ENCODE results near the gene OR2T5.
"Not testable (repeated sequence)": the region's sequence is repeated elsewhere in the genome, so short reads cannot be mapped to it uniquely, and the experiment has no call there.

The OR2T5 gene

GRCh38 chr1:248507773-248508172 is 19.4 kb downstream of the OR2T5 start, which contains the start of gene OR2G6:
TSS of gene OR2G6 (plus strand) at chr1:248508073. CDS start at chr1:248521647, 13,574 bp downstream.
- not testable (repeated sequence) for DNase-seq (ENCODE audit: low spot score)

- DNase-seq (ENCODE audit: low spot score) = not testable (repeated sequence)
Observed at GRCh38 chr1:248510217-248510616, 21.8 kb downstream of the OR2T5 start.

DNA sequence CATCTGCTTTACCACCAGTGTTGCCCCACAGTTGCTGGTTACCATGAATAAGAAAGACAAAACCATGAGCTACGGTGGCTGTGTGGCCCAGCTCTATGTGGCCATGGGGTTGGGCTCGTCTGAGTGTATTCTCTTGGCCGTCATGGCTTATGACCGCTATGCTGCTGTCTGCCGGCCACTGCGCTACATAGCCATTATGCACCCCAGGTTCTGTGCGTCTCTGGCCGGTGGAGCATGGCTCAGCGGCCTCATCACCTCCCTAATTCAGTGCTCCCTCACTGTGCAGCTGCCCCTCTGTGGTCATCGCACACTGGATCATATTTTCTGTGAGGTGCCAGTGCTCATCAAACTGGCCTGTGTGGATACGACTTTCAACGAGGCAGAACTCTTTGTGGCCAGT is 33.5 kb downstream of the OR2T5 start:
- DNase-seq (ENCODE audit: low spot score) = no peak

DNA sequence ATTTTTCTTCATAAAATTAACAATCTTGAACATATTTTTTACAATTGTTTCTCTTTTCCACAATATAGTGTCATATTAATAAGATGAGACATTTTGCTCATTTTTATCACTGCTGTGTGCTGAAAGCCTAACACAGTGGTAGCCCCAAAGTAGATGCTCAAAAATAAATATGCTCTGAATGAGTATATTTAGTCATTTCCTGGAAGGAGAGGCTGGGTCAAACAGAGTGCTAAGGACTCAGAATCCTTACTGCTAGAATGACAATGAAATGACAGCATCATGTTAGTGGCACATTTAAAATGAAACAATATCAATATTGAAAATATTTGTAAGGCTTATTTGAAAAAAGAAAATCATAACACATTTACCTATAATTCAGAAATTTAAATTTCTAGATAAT is 49.1 kb downstream of the OR2T5 start:
- DNase-seq (ENCODE audit: low spot score) = not testable (repeated sequence)
